ENCODE results near the gene OR52J3.

- no peak for TF ChIP-seq POLR2A (IDR thresholded peaks at IDR 0.05; ENCODE audit: insufficient read depth in 1 of 2, low read depth in 2 of 2, low read length in 2 of 2)
- TF ChIP-seq POLR2AphosphoS5 (IDR thresholded peaks at IDR 0.05; ENCODE audit: low read depth, low read length), result no peak
- no peak for TF ChIP-seq MEIS1 (CRISPR knock-in tag; IDR thresholded peaks at IDR 0.05; ENCODE audit: borderline replicate concordance)
- TF ChIP-seq KDM4B (CRISPR knock-in tag; IDR thresholded peaks at IDR 0.05), result no peak
- TF ChIP-seq SMAD9 (CRISPR knock-in tag; IDR thresholded peaks at IDR 0.05), result no peak
- TF ChIP-seq CTCF (CRISPR knock-in tag; IDR thresholded peaks at IDR 0.05), result no peak
- TF ChIP-seq ZSCAN12 (CRISPR knock-in tag; IDR thresholded peaks at IDR 0.05), result no peak
These were observed 38.8 kb upstream of the OR52J3 start for GRCh38 chr11:5007561-5007960.
